ENCODE measurements around the gene FCN3. TPM values are rescaled to one million over a fixed set of nuclear protein-coding genes. Genes with fewer than 3 reads are reported as not detected.

The FCN3 gene
- total and polyA plus RNA-seq, 9 of the 15 experiments (the other 6 are each of a cell fraction or from before 2014, with no cell fraction given), result 0.49 TPM; not detected in 8

DNA sequence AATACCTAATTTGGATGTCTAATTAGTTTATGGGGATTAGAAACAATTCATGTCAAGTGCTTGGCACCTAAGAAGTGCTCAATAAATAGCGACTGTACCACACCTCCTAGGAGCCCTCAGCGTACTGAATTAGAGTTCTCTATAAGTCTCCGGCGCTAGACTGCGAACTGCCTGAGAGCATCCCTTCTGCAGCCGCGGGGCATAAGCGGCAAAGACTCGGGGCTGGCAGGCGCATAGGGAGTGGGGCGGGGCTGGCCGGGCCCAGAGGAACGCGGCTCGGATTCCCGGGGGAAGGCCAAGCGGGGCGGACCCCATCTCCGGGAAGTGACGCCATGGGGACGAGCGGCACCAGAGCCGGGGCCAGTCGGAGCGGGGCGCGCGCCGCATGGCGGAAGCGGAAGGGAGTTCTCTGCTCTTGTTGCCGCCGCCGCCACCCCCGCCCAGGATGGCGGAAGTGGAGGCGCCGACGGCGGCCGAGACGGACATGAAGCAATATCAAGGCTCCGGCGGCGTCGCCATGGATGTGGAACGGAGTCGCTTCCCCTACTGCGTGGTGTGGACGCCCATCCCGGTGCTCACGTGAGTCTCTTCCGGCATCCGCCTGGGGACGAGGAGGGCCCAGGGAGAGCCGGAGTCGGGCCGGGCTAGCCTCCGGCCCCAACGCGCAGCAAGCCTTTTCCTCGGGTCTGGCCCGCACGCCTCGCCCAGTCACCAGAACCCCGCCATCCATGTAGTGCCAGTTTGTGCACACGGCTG lies 52.6 kb downstream of the FCN3 start, which contains the start of gene TMEM222 (continued):
- TF ChIP-seq MEF2D (tag; conservative IDR thresholded peaks at IDR 0.05; ENCODE audit: low read depth) (no peak), PTBP1 (IDR thresholded peaks at IDR 0.05; ENCODE audit: low read depth, low read length) (peak; percentile 48; the same call in 1 of the 2 replicates), ZNF57 (CRISPR knock-in tag; IDR thresholded peaks at IDR 0.05) (no peak), ESRRB (CRISPR knock-in tag; IDR thresholded peaks at IDR 0.05; ENCODE audit: borderline replicate concordance) (no peak), YBX1 (IDR thresholded peaks at IDR 0.05) (no peak), SP1 (CRISPR knock-in tag; IDR thresholded peaks at IDR 0.05) (peak; percentile 99), PHTF2 (CRISPR knock-in tag; IDR thresholded peaks at IDR 0.05) (no peak), HEY1 (CRISPR knock-in tag; IDR thresholded peaks at IDR 0.05; ENCODE audit: borderline replicate concordance) (no peak), RFX5 (IDR thresholded peaks at IDR 0.05; ENCODE audit: low read depth, low read length) (no peak)
- TF ChIP-seq, protein P1, sequence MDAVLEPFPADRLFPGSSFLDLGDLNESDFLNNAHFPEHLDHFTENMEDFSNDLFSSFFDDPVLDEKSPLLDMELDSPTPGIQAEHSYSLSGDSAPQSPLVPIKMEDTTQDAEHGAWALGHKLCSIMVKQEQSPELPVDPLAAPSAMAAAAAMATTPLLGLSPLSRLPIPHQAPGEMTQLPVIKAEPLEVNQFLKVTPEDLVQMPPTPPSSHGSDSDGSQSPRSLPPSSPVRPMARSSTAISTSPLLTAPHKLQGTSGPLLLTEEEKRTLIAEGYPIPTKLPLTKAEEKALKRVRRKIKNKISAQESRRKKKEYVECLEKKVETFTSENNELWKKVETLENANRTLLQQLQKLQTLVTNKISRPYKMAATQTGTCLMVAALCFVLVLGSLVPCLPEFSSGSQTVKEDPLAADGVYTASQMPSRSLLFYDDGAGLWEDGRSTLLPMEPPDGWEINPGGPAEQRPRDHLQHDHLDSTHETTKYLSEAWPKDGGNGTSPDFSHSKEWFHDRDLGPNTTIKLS (IDR thresholded peaks at IDR 0.05; ENCODE audit: borderline replicate concordance, low read depth), result peak; percentile 88
- TF ChIP-seq, protein P2, sequence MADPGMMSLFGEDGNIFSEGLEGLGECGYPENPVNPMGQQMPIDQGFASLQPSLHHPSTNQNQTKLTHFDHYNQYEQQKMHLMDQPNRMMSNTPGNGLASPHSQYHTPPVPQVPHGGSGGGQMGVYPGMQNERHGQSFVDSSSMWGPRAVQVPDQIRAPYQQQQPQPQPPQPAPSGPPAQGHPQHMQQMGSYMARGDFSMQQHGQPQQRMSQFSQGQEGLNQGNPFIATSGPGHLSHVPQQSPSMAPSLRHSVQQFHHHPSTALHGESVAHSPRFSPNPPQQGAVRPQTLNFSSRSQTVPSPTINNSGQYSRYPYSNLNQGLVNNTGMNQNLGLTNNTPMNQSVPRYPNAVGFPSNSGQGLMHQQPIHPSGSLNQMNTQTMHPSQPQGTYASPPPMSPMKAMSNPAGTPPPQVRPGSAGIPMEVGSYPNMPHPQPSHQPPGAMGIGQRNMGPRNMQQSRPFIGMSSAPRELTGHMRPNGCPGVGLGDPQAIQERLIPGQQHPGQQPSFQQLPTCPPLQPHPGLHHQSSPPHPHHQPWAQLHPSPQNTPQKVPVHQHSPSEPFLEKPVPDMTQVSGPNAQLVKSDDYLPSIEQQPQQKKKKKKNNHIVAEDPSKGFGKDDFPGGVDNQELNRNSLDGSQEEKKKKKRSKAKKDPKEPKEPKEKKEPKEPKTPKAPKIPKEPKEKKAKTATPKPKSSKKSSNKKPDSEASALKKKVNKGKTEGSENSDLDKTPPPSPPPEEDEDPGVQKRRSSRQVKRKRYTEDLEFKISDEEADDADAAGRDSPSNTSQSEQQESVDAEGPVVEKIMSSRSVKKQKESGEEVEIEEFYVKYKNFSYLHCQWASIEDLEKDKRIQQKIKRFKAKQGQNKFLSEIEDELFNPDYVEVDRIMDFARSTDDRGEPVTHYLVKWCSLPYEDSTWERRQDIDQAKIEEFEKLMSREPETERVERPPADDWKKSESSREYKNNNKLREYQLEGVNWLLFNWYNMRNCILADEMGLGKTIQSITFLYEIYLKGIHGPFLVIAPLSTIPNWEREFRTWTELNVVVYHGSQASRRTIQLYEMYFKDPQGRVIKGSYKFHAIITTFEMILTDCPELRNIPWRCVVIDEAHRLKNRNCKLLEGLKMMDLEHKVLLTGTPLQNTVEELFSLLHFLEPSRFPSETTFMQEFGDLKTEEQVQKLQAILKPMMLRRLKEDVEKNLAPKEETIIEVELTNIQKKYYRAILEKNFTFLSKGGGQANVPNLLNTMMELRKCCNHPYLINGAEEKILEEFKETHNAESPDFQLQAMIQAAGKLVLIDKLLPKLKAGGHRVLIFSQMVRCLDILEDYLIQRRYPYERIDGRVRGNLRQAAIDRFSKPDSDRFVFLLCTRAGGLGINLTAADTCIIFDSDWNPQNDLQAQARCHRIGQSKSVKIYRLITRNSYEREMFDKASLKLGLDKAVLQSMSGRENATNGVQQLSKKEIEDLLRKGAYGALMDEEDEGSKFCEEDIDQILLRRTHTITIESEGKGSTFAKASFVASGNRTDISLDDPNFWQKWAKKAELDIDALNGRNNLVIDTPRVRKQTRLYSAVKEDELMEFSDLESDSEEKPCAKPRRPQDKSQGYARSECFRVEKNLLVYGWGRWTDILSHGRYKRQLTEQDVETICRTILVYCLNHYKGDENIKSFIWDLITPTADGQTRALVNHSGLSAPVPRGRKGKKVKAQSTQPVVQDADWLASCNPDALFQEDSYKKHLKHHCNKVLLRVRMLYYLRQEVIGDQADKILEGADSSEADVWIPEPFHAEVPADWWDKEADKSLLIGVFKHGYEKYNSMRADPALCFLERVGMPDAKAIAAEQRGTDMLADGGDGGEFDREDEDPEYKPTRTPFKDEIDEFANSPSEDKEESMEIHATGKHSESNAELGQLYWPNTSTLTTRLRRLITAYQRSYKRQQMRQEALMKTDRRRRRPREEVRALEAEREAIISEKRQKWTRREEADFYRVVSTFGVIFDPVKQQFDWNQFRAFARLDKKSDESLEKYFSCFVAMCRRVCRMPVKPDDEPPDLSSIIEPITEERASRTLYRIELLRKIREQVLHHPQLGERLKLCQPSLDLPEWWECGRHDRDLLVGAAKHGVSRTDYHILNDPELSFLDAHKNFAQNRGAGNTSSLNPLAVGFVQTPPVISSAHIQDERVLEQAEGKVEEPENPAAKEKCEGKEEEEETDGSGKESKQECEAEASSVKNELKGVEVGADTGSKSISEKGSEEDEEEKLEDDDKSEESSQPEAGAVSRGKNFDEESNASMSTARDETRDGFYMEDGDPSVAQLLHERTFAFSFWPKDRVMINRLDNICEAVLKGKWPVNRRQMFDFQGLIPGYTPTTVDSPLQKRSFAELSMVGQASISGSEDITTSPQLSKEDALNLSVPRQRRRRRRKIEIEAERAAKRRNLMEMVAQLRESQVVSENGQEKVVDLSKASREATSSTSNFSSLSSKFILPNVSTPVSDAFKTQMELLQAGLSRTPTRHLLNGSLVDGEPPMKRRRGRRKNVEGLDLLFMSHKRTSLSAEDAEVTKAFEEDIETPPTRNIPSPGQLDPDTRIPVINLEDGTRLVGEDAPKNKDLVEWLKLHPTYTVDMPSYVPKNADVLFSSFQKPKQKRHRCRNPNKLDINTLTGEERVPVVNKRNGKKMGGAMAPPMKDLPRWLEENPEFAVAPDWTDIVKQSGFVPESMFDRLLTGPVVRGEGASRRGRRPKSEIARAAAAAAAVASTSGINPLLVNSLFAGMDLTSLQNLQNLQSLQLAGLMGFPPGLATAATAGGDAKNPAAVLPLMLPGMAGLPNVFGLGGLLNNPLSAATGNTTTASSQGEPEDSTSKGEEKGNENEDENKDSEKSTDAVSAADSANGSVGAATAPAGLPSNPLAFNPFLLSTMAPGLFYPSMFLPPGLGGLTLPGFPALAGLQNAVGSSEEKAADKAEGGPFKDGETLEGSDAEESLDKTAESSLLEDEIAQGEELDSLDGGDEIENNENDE (IDR thresholded peaks at IDR 0.05; ENCODE audit: low read depth, low read length), result no peak
- TF ChIP-seq, protein P3, sequence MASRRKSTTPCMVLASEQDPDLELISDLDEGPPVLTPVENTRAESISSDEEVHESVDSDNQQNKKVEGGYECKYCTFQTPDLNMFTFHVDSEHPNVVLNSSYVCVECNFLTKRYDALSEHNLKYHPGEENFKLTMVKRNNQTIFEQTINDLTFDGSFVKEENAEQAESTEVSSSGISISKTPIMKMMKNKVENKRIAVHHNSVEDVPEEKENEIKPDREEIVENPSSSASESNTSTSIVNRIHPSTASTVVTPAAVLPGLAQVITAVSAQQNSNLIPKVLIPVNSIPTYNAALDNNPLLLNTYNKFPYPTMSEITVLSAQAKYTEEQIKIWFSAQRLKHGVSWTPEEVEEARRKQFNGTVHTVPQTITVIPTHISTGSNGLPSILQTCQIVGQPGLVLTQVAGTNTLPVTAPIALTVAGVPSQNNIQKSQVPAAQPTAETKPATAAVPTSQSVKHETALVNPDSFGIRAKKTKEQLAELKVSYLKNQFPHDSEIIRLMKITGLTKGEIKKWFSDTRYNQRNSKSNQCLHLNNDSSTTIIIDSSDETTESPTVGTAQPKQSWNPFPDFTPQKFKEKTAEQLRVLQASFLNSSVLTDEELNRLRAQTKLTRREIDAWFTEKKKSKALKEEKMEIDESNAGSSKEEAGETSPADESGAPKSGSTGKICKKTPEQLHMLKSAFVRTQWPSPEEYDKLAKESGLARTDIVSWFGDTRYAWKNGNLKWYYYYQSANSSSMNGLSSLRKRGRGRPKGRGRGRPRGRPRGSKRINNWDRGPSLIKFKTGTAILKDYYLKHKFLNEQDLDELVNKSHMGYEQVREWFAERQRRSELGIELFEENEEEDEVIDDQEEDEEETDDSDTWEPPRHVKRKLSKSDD (conservative IDR thresholded peaks at IDR 0.05; ENCODE audit: low read length), result no peak; the same call in 1 of the 2 replicates
